ENCODE results near the gene CLN6. TPM values are rescaled to one million over a fixed set of nuclear protein-coding genes. Genes with fewer than 3 reads are reported as not detected.
A peak's percentile ranks its signal among the peaks of the same experiment; 100 is the strongest.
"Not testable (repeated sequence)": the region's sequence is repeated elsewhere in the genome, so short reads cannot be mapped to it uniquely, and the experiment has no call there.

The CLN6 gene
- total RNA-seq, 4 donors from 2014 or later = 13.4 to 18.2 (median 16.1) TPM

DNA sequence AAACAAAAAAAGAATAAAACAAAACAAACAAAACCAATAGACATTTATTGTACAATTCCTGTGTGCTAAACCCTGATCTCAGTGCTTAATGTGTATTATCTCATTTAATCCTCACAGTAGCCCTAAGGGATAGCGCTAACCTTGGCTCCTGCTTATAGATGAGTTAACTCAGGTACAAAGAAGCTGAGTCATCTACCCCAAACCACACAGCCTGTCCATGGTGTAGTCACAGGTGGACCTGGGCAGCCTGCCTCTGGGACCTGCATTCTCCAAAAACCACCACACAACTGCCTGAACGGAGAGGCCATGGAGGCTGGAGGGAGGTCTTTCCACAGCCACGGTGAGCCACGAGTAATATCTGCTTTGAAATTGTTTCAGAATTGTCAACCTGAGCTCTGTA, 5.5 kb upstream of the CLN6 start:
- 96% methylated on average over 4 of the region's 4 CpGs for WGBS
- peak; percentile 84 for DNase-seq (ENCODE audit: extremely low spot score)
- H3K27me3 ChIP-seq = no peaks in the 10 kb centered on the region
- TF ChIP-seq, protein P1, sequence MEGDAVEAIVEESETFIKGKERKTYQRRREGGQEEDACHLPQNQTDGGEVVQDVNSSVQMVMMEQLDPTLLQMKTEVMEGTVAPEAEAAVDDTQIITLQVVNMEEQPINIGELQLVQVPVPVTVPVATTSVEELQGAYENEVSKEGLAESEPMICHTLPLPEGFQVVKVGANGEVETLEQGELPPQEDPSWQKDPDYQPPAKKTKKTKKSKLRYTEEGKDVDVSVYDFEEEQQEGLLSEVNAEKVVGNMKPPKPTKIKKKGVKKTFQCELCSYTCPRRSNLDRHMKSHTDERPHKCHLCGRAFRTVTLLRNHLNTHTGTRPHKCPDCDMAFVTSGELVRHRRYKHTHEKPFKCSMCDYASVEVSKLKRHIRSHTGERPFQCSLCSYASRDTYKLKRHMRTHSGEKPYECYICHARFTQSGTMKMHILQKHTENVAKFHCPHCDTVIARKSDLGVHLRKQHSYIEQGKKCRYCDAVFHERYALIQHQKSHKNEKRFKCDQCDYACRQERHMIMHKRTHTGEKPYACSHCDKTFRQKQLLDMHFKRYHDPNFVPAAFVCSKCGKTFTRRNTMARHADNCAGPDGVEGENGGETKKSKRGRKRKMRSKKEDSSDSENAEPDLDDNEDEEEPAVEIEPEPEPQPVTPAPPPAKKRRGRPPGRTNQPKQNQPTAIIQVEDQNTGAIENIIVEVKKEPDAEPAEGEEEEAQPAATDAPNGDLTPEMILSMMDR (IDR thresholded peaks at IDR 0.05) = no peak
- TF ChIP-seq POLR2A (IDR thresholded peaks at IDR 0.05; ENCODE audit: low read depth) = no peak
- no peak for TF ChIP-seq EP300 (IDR thresholded peaks at IDR 0.05)
- no peak for TF ChIP-seq POLR2AphosphoS5 (IDR thresholded peaks at IDR 0.05)
- H3K36me3 ChIP-seq = no peaks in the 10 kb centered on the region
- no peaks in the 10 kb centered on the region for H3K9me3 ChIP-seq
- H3K4me3 ChIP-seq = no peak overlapping the region
- no peak overlapping the region for H3K27ac ChIP-seq (replicated peaks in 1 of 4)
- peaks cover 4 to 8% (median 5%) of the 10 kb centered on the region in 4 donors for H3K4me1 ChIP-seq
- intact Hi-C loops (cut with DNase I) = no loop called here

- 89% methylated on average over 9 of the region's 9 CpGs for WGBS
- peaks cover 6 to 11% (median 9%) of the 10 kb centered on the region in 4 donors for H3K4me1 ChIP-seq
- H3K36me3 ChIP-seq; intact Hi-C loops (cut with DNase I); H3K4me3 ChIP-seq; H3K9me3 ChIP-seq; H3K27me3 ChIP-seq; H3K27ac ChIP-seq (replicated peaks in 1 of 4): not testable (repeated sequence)
- DNase-seq (ENCODE audit: extremely low spot score) = peak; percentile 17
Measured at GRCh38 chr15:68234520-68234919, 5.0 kb upstream of the CLN6 start.

DNA sequence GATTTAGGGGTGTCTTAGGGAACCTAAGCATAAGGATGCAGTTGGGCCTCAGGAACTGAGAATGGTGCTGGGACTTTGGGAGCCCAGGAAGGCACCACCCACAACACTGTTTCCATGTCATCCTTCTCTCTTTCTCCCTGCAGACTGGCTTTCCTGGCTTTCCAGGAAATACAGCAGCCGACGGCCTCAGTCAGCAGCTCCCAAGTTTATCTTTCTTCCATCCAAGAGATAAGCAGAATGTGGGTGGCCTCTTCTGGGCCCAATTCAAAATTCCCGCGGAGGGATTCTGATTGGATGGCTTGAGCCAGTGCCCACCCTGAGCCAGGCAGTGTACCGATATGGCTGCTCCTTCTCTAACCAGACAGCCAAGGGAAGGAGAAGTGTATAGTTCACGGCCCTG, 4.5 kb upstream of the CLN6 start:
- WGBS = 70% methylated on average over 6 of the region's 6 CpGs
- no peak overlapping the region for H3K4me3 ChIP-seq
- TF ChIP-seq EP300 (IDR thresholded peaks at IDR 0.05) = no peak
- TF ChIP-seq POLR2AphosphoS5 (IDR thresholded peaks at IDR 0.05) = no peak
- no peak for TF ChIP-seq POLR2A (IDR thresholded peaks at IDR 0.05; ENCODE audit: low read depth)
- TF ChIP-seq, protein P1 (IDR thresholded peaks at IDR 0.05) = no peak

GRCh38 chr15:68232937-68233336, 3.4 kb upstream of the CLN6 start:
- intact Hi-C loops (cut with DNase I) = no loop called here
- Histone ChIP-seq H3K27me3 (no peaks in the 10 kb centered on the region), H3K4me3 (no peak overlapping the region), H3K36me3 (no peaks in the 10 kb centered on the region), H3K4me1 (peaks cover 15 to 20% (median 18%) of the 10 kb centered on the region in 4 donors), H3K9me3 (no peaks in the 10 kb centered on the region), H3K27ac (replicated peaks in 1 of 4) (no peak overlapping the region)
- TF ChIP-seq EP300 (IDR thresholded peaks at IDR 0.05) (no peak), POLR2AphosphoS5 (IDR thresholded peaks at IDR 0.05) (no peak), POLR2A (IDR thresholded peaks at IDR 0.05; ENCODE audit: low read depth) (no peak)
- TF ChIP-seq, protein P1 (IDR thresholded peaks at IDR 0.05) = no peak
- 88% methylated on average over 6 of the region's 6 CpGs for WGBS
- DNase-seq (ENCODE audit: extremely low spot score) = peak; percentile 84

More for the DNA sequence above, 4.5 kb upstream of the CLN6 start:
- DNase-seq (ENCODE audit: extremely low spot score) = peak; percentile 62
- H3K4me1 ChIP-seq = peaks cover 6 to 11% (median 9%) of the 10 kb centered on the region in 4 donors
- H3K36me3 ChIP-seq = no peaks in the 10 kb centered on the region
- no peaks in the 10 kb centered on the region for H3K9me3 ChIP-seq
- intact Hi-C loops (cut with DNase I) = no loop called here
- H3K27me3 ChIP-seq = no peaks in the 10 kb centered on the region
- no peak overlapping the region for H3K27ac ChIP-seq (replicated peaks in 1 of 4)

DNA sequence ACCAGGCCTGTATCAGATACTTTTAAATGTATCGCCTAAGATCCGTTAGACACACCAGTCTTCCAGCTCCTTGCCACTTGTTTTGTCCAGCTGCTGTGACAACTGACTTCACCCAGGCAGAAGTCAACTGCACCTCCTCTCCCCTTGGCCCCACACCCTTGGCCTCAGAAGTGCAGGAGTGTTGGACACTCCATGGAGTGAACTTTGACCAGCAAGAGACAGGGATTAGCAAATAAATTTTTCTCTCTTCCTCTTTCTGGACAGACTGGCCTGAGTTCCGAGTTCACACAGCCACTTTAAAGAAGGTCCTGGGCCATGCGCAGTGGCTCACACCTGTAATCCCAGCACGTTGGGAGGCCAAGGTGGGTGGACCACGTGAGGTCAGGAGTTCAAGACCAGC, 2.9 kb upstream of the CLN6 start:
- Histone ChIP-seq H3K4me3 (no peak overlapping the region), H3K27ac (replicated peaks in 1 of 4) (no peak overlapping the region), H3K36me3 (no peaks in the 10 kb centered on the region), H3K9me3 (no peaks in the 10 kb centered on the region), H3K27me3 (no peaks in the 10 kb centered on the region), H3K4me1 (peaks cover 19 to 25% (median 22%) of the 10 kb centered on the region in 4 donors)
- TF ChIP-seq POLR2AphosphoS5 (IDR thresholded peaks at IDR 0.05) = no peak
- TF ChIP-seq EP300 (IDR thresholded peaks at IDR 0.05) = no peak
- TF ChIP-seq, protein P1 (IDR thresholded peaks at IDR 0.05) = no peak
- TF ChIP-seq POLR2A (IDR thresholded peaks at IDR 0.05; ENCODE audit: low read depth) = no peak
- peak; percentile 62 for DNase-seq (ENCODE audit: extremely low spot score)
- intact Hi-C loops (cut with DNase I) = no loop called here
- WGBS = 91% methylated on average over 2 of the region's 6 CpGs

All from esophagus muscularis mucosa (tissue), 4 donors.